ENCODE measurements around the gene PRSS33.

Gene PRSS33

GRCh38 chr16:2775765-2776499, 11.4 kb downstream of the PRSS33 start:
- DNase-seq, result no peak

- no peak for DNase-seq
Observed at GRCh38 chr16:2775131-2775716, 12.1 kb downstream of the PRSS33 start.

DNA sequence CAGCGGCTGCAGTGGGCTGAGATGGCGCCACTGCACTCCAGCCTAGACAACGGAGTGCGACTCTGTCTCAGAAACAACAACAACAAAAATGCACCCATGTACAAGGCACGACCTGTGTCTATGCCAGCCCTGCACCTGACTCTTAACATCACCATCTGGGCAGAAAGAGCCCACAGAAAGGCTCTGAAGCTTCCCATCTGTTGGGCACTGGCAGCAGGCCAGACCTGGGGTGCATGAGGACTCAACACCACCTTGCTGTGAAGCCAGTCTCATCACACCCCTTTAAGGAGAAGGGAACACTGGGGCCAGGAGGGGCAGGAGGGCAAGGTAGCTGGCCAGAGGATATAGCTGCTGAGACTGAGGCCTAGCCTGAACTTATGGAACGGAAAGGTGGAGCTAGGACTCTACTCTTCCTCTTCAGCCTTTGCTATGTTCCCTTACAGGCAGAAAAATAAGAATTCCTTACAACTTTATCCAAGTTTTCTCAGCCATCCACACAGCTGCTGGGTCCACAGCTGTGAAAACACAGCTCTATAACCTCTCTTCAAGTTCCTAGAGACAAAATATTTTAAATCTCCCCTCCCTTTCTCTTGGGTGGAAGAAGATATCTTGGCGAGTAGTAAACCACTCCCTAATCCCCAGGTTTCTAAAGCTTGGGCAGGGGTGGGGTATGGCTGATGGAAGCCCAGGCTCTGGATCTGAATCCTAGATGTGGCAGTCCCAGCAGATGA, 13.0 kb downstream of the PRSS33 start:
- no peak for DNase-seq

GRCh38 chr16:2773188-2773968, 14.0 kb downstream of the PRSS33 start:
- no peak for DNase-seq

DNA sequence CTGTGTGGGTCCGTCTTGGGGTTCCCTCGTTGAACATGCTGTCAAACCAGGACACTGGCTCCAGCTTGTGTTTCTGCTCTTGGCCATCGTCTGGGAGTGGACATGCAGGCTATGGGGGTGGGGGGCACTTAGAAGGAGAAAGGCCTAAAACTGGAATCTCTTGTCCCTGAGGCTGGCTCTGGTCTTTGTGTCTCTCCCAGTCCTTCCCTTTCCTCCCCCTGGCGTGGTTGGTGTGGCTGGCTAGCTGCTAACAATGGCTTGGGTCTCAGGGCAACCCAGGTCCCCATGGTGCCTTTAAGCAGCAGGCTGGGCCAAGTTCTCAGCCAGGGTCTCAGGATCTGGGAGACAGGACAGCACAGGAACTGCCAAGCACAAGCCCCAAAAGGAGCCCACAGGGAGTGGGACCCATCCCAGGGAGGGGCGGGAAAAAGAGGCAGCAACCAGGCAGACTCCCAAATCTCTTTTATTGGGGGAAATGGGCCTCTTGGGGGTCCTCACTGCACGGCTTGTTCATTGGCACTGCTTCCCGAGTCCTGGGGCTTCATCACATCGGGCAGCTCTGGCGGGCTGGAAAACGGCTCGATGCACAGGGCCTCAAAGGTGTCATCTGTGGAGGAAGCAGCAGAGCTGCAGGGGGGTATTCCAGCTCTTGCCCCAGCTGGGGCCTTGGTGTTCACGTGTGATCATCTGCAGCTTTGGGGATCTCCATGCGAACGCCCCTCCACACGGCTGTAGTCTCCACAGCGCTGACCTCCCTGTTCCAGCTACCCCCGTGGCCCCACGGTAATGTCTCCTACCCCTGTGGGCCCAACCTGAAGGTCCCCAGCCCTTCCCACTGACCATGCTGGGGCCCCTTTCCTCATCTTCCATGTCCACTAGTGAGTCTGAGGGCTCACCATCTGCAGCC, 15.6 kb downstream of the PRSS33 start:
- DNase-seq, result no peak

DNA sequence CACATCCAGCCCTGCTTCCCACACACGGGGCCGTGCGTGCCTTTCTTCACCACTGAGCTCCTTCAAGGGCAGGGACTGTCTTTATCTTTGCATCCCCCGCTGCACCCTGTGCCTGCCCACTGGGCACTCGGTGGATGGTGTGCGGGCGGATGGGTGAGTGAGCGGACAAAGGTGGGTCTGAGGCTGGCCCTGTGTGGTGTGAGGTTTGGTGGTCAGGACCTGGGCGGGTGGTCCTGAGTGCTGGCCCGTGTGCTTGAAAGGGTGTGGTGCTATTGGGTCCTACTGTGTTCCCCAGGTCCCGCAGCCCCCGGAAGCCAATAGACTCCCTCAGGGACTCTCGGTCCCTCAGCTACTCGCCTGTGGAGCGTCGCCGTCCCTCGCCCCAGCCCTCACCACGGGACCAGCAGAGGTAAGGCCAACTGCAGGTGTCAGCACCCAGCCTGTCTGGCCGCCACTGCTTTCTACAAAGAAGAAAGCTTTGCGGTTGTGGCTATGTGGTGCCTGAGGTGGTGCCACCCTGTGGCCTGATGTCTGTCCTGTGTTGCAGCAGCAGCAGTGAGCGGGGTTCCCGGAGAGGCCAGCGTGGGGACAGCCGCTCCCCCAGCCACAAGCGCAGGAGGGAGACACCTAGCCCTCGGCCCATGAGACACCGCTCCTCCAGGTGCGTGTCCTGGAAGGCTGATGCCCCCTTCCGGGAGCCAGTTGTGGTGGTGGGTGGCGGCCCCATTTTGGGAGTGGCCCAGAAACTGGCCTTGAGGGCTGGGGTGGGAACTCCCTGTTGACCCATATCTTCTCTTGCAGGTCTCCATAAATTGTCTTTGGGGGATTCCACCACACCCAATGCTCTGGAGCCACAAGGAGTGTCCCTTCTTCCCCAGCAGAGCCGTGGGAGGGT, 17.1 kb downstream of the PRSS33 start:
- DNase-seq, result no peak

DNA sequence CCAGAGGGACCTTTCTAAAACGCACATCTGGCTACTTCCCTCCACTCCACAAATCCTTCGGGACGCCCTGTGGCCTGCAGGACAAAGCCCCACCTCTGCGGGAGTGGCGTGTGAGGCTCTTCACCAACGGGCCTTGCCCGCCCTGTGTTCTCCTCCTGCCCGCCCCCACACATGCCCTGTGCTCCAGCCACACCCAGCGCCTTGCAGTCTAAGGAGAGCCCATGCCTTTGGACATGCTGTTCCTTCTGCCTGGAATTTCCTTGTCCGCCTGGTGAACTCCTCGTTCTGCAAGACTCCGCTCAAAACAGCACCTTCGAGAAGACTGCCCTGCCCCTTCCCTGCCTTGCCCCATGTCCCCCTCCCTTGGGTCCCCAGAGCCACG, 17.7 kb downstream of the PRSS33 start:
- DNase-seq, result no peak

DNA sequence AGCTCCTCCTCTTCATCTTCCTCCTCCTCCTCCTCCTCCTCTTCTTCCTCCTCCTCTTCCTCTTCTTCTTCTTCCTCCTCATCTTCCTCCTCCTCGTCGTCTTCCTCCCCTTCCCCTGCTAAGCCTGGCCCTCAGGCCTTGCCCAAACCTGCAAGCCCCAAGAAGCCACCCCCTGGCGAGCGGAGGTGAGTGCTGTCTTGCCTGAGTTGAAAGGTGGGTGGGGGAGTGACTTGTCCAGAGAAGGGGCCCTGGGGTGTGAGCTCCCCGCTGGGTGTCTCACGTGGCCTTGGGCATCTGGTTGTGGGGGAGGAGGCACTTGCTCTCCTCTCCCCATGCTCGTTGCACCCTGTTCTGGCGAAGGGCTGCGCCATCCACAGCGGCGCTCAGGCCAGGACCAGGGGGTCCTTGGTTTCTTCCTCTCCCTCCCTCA, 18.2 kb downstream of the PRSS33 start:
- DNase-seq, result no peak

GRCh38 chr16:2768403-2769089, 18.8 kb downstream of the PRSS33 start:
- no peak for DNase-seq

GRCh38 chr16:2767891-2768290, 19.5 kb downstream of the PRSS33 start:
- no peak for DNase-seq

- no peak for DNase-seq
Observed at GRCh38 chr16:2767140-2767731, 20.1 kb downstream of the PRSS33 start.

GRCh38 chr16:2766430-2767139, 20.8 kb downstream of the PRSS33 start:
- no peak for DNase-seq

- DNase-seq, result no peak
Observed at GRCh38 chr16:2765462-2766404, 21.6 kb downstream of the PRSS33 start.

DNA sequence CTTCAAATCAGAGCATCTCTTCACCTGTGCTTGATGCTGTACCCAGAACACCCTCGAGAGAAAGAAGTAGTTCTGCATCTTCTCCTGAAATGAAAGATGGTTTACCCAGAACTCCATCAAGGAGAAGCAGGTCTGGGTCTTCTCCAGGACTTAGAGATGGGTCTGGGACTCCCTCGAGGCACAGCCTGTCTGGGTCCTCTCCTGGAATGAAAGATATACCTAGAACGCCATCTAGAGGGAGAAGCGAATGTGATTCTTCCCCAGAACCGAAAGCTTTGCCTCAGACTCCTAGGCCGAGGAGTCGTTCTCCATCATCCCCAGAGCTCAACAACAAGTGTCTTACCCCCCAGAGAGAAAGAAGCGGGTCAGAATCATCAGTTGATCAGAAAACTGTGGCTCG, 22.6 kb downstream of the PRSS33 start:
- DNase-seq, result no peak

- DNase-seq, result no peak
Observed at GRCh38 chr16:2763173-2763572, 24.2 kb downstream of the PRSS33 start.

GRCh38 chr16:2762711-2763110, 24.6 kb downstream of the PRSS33 start:
- DNase-seq, result no peak

GRCh38 chr16:2761886-2762583, 25.3 kb downstream of the PRSS33 start:
- DNase-seq, result no peak

DNA sequence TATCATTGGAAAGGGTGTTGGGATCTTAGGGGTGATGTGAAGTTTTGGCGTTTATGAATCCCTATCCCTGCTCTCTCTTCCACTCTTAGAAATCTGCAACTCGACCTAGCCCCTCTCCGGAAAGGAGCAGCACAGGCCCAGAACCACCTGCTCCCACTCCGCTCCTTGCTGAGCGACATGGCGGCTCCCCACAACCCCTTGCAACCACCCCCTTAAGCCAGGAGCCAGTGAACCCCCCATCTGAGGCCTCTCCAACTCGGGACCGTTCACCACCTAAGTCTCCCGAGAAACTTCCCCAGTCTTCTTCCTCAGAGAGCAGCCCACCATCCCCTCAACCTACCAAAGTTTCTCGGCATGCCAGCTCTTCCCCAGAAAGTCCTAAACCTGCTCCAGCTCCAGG, 25.9 kb downstream of the PRSS33 start:
- no peak for DNase-seq
